HG02678 (cell line): ENCODE measurements around the gene PIP5K1C.

Source experiments
- ATAC-seq: cut with Tn5 transposase; IDR thresholded peaks from one replicate; pipeline ENCODE4 v1.9.1; 2021; ENCODE audit warnings: mild to moderate bottlenecking, moderate library complexity; ENCODE audit not compliant: unreplicated experiment

PIP5K1C gene

GRCh38 chr19:3695124-3695733 is 5.0 kb downstream of the PIP5K1C start:
- no peak for ATAC-seq

- ATAC-seq: no peak
Measured at GRCh38 chr19:3694361-3695123, 5.7 kb downstream of the PIP5K1C start.

GRCh38 chr19:3693025-3693925 is 7.0 kb downstream of the PIP5K1C start:
- no peak for ATAC-seq

- ATAC-seq: no peak
Measured at GRCh38 chr19:3692141-3693024, 7.9 kb downstream of the PIP5K1C start.

- no peak for ATAC-seq
Measured at GRCh38 chr19:3691726-3692125, 8.5 kb downstream of the PIP5K1C start.

- ATAC-seq: no peak
Measured at GRCh38 chr19:3691372-3691716, 8.9 kb downstream of the PIP5K1C start.

GRCh38 chr19:3690551-3691371 is 9.5 kb downstream of the PIP5K1C start:
- no peak for ATAC-seq

GRCh38 chr19:3687774-3688706 is 12.2 kb downstream of the PIP5K1C start:
- no peak for ATAC-seq

- no peak for ATAC-seq
Measured at GRCh38 chr19:3687393-3687773, 12.9 kb downstream of the PIP5K1C start.

- no peak for ATAC-seq
Measured at GRCh38 chr19:3684817-3685410, 15.4 kb downstream of the PIP5K1C start.

- no peak for ATAC-seq
Measured at GRCh38 chr19:3684054-3684816, 16.0 kb downstream of the PIP5K1C start.

- ATAC-seq: no peak
Measured at GRCh38 chr19:3683405-3684053, 16.7 kb downstream of the PIP5K1C start.

- no peak for ATAC-seq
Measured at GRCh38 chr19:3682741-3683404, 17.4 kb downstream of the PIP5K1C start.

GRCh38 chr19:3682286-3682685 is 18.0 kb downstream of the PIP5K1C start:
- no peak for ATAC-seq

GRCh38 chr19:3680939-3681338 is 19.3 kb downstream of the PIP5K1C start:
- ATAC-seq: no peak

GRCh38 chr19:3679581-3679980 is 20.7 kb downstream of the PIP5K1C start:
- no peak for ATAC-seq

GRCh38 chr19:3679138-3679537 is 21.1 kb downstream of the PIP5K1C start:
- ATAC-seq: no peak
